ENCODE data around the gene CARNS1. TPM values are rescaled to one million over a fixed set of nuclear protein-coding genes. Genes with fewer than 3 reads are reported as not detected.

Gene CARNS1
- polyA plus RNA-seq, 1 of the 3 experiments (the other 2 are of a cell fraction) = 0.23 TPM

DNA sequence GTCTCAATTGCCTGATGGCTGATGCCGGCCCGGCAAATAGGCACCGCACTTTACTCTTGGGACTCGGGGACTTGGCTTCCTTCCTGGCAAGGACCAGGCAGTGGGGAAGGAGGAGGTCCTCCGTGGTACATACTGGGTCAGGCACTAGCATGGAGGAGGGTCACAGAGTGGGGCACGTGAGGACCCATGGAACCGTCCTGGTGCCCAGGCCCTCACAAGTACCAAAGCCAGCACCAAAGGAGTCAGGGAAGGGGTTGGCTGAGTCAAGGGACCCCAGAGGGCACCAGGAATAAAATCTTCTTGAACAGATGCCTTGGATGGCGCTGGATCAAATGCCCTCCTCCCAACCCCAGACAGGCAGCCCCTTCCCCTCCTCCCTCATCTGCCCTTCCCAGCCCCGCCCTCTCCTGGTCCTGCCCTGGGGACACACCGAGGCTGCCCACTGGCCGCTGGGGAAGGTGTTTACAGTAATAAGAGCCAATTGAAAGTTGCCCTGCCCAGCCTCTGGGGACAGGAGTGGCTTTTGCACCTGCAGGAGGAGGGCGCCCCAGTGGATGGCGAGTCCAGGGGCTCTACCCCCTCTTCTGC is 5.6 kb upstream of the CARNS1 start (continued):
- TF ChIP-seq RFX5 (IDR thresholded peaks at IDR 0.05; ENCODE audit: low read length) = no peak
- no peak for TF ChIP-seq TEAD4 (IDR thresholded peaks at IDR 0.05; ENCODE audit: borderline replicate concordance, insufficient read depth)
- TF ChIP-seq RAD21 (IDR thresholded peaks at IDR 0.05; ENCODE audit: low read length) = no peak
- TF ChIP-seq EP300 (IDR thresholded peaks at IDR 0.05; ENCODE audit: borderline replicate concordance in 1 of 2, low read depth in 1 of 2, low read length in 1 of 2) = no peak

DNA sequence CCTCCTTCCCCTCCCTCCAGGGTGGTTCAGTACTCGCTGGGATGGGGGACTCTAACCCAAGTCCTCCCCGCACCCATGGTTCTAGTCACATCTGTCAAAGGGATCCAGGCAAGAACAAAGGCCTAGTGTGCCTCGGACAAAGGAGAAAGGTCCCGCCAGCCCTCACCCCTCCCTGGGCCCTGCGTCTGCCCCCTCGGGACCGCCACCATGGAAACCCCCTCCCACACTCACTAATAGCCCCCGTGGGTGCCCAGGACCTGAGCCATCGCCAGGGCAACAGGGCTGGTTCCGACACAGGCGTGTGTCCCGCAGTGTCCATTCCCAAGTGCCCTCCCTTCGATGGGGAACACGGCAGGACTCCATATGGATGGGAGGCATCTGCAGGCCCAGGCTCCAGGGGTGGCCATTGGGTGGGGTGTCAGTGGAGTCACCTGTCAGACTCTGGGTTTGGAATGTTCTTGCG is 5.1 kb upstream of the CARNS1 start:
- POLR2A ChIA-PET = no interaction called here
- Histone ChIP-seq H4K20me1 (ENCODE audit: insufficient read depth) (no peaks in the 10 kb centered on the region), H3K4me1 (ENCODE audit: control insufficient read depth in 1 of 2, insufficient read depth in 2 of 2, low read depth in 1 of 2, low read length in 1 of 2) (peaks cover 0 to 2% of the 10 kb centered on the region in 2 experiments; a peak in 1 of 4 replicates), H3K79me2 (ENCODE audit: insufficient read depth) (no peaks in the 10 kb centered on the region), H3K9ac (no peak overlapping the region), H3K4me3 (ENCODE audit: low read depth in 2 of 2, low read length in 1 of 2) (no peak overlapping the region), H3K36me3 (replicated peaks in 1 of 2; ENCODE audit: control insufficient read depth in 1 of 2, insufficient read depth in 2 of 2, low read length in 1 of 2) (no peaks in the 10 kb centered on the region), H3K27me3 (ENCODE audit: insufficient read depth) (no peaks in the 10 kb centered on the region), H3K9me3 (no peaks in the 10 kb centered on the region), H3F3A (replicated peaks; ENCODE audit: insufficient read depth) (no peaks in the 10 kb centered on the region), H3K27ac (ENCODE audit: low read depth in 2 of 2, low read length in 1 of 2) (no peak overlapping the region), H3K9me2 (no peaks in the 10 kb centered on the region), H2AFZ (ENCODE audit: low read depth) (no peak overlapping the region), H3K4me2 (no peak overlapping the region)
- WGBS (ENCODE audit: low lambda C conversion rate) = 76% methylated on average over 12 of the region's 15 CpGs
- CTCF ChIA-PET = no interaction called here
- no peak for TF ChIP-seq NFIC (IDR thresholded peaks at IDR 0.05; ENCODE audit: borderline replicate concordance)
- DNase-seq = no peak

DNA sequence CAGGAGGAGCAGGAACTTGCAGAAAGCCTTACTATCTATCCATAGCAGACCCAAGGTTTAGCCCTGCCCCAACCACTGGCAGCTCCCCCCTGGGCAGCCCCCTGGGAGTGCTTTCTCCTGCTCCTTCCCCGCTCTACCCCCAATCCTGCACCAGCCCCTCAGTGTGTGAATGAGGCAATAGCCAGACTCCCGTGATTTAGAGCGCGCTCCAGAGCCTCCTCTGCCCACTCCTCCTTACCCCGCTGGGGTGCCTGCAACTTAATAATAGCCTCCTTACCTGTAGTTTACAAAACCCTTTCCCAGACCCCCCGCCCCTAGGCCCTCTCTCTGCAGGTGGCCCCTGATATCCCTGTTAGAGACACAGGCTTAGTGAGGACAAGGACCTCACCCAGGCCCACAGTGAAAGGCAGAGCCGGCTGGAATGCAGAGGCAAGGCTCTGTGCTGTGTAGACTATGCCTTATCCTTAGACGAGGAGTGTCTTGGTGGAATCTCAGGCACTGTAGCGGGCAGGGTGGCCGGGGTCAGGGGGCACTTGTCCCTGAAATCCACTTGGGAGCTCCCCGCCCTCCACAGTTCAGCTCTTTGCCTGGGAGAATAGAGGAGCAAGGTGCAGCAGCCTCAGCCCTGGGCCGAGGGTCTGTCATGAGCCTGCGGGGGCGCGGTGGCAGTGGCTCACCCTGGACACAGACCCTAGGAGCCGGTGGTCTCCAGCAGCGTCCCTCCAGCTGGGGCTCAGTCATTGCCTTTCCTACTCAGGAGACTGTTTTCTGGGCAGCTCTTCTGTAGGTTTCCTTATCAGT is 4.3 kb upstream of the CARNS1 start:
- DNase-seq = no peak
- peaks cover 0 to 2% of the 10 kb centered on the region in 2 experiments; a peak in 1 of 4 replicates for H3K4me1 ChIP-seq (ENCODE audit: control insufficient read depth in 1 of 2, insufficient read depth in 2 of 2, low read depth in 1 of 2, low read length in 1 of 2)
- no peaks in the 10 kb centered on the region for H4K20me1 ChIP-seq (ENCODE audit: insufficient read depth)
- H3K9me3 ChIP-seq = no peaks in the 10 kb centered on the region
- H3F3A ChIP-seq (replicated peaks; ENCODE audit: insufficient read depth) = no peaks in the 10 kb centered on the region
- CTCF ChIA-PET = interaction anchor here (0.6 to 3.4 kb wide), 2 partner anchors 9 to 29 kb away, joined by 3 to 12 read pairs; partner anchors contain the start of gene PPP1CA
- WGBS (ENCODE audit: low lambda C conversion rate) = 76% methylated on average over 12 of the region's 17 CpGs
- H3K9ac ChIP-seq = no peak overlapping the region
- H3K9me2 ChIP-seq = no peaks in the 10 kb centered on the region
- TF ChIP-seq, protein P1, sequence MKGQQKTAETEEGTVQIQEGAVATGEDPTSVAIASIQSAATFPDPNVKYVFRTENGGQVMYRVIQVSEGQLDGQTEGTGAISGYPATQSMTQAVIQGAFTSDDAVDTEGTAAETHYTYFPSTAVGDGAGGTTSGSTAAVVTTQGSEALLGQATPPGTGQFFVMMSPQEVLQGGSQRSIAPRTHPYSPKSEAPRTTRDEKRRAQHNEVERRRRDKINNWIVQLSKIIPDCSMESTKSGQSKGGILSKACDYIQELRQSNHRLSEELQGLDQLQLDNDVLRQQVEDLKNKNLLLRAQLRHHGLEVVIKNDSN (IDR thresholded peaks at IDR 0.05; ENCODE audit: borderline replicate concordance, low read depth) = no peak
- TF ChIP-seq, protein P2, sequence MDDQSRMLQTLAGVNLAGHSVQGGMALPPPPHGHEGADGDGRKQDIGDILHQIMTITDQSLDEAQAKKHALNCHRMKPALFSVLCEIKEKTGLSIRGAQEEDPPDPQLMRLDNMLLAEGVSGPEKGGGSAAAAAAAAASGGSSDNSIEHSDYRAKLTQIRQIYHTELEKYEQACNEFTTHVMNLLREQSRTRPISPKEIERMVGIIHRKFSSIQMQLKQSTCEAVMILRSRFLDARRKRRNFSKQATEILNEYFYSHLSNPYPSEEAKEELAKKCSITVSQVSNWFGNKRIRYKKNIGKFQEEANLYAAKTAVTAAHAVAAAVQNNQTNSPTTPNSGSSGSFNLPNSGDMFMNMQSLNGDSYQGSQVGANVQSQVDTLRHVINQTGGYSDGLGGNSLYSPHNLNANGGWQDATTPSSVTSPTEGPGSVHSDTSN (IDR thresholded peaks at IDR 0.05) = no peak
- TF ChIP-seq JUND (IDR thresholded peaks at IDR 0.05) = no peak
- no peak for TF ChIP-seq RFX5 (IDR thresholded peaks at IDR 0.05; ENCODE audit: low read length)
- no peak for TF ChIP-seq FOXM1 (IDR thresholded peaks at IDR 0.05; ENCODE audit: low read depth)
- no peak for TF ChIP-seq CHD2 (IDR thresholded peaks at IDR 0.05; ENCODE audit: low read length, partially characterized antibody)
- no peak for TF ChIP-seq TEAD4 (IDR thresholded peaks at IDR 0.05; ENCODE audit: borderline replicate concordance, insufficient read depth)
- no peak for TF ChIP-seq TCF12 (IDR thresholded peaks at IDR 0.05)
- TF ChIP-seq, protein P3, sequence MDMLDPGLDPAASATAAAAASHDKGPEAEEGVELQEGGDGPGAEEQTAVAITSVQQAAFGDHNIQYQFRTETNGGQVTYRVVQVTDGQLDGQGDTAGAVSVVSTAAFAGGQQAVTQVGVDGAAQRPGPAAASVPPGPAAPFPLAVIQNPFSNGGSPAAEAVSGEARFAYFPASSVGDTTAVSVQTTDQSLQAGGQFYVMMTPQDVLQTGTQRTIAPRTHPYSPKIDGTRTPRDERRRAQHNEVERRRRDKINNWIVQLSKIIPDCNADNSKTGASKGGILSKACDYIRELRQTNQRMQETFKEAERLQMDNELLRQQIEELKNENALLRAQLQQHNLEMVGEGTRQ (IDR thresholded peaks at IDR 0.05; ENCODE audit: borderline replicate concordance, low read depth, low read length) = no peak
- TF ChIP-seq TAF1 (IDR thresholded peaks at IDR 0.05; ENCODE audit: borderline replicate concordance, low read depth, low read length) = no peak
- TF ChIP-seq NFIC (IDR thresholded peaks at IDR 0.05; ENCODE audit: borderline replicate concordance) = no peak
- no peak for TF ChIP-seq POLR2AphosphoS5 (IDR thresholded peaks at IDR 0.05; ENCODE audit: low read depth, low read length)
- POLR2A ChIA-PET = no interaction called here
- H3K79me2 ChIP-seq (ENCODE audit: insufficient read depth) = no peaks in the 10 kb centered on the region
- H3K27ac ChIP-seq (ENCODE audit: low read depth in 2 of 2, low read length in 1 of 2) = no peak overlapping the region
- H2AFZ ChIP-seq (ENCODE audit: low read depth) = no peak overlapping the region
- H3K4me3 ChIP-seq (ENCODE audit: low read depth in 2 of 2, low read length in 1 of 2) = no peak overlapping the region
- no peaks in the 10 kb centered on the region for H3K36me3 ChIP-seq (replicated peaks in 1 of 2; ENCODE audit: control insufficient read depth in 1 of 2, insufficient read depth in 2 of 2, low read length in 1 of 2)
- no peaks in the 10 kb centered on the region for H3K27me3 ChIP-seq (ENCODE audit: insufficient read depth)
- H3K4me2 ChIP-seq = no peak overlapping the region
